CD14-positive monocyte (primary cell): ENCODE results near the gene ADAM22. TPM values are rescaled to one million over a fixed set of nuclear protein-coding genes. Genes with fewer than 3 reads are reported as not detected.

Source experiments
- DNase-seq, 3 donors: peaks; one replicate each; pipeline ENCODE4 v3.0.0-alpha.2; 2011 to 2022
- H2AFZ ChIP-seq: 2 replicates; pipeline ENCODE4 v1.6.0; 2012; ENCODE audit warnings: mild to moderate bottlenecking, low read depth, low read length, inconsistent platforms; ENCODE audit not compliant: insufficient read depth, poor library complexity, severe bottlenecking
- H3K27ac ChIP-seq, 2 donors: 1 replicate in 1 of 2; 2 replicates in 1 of 2; pipeline ENCODE4 v1.5.1; 2012 to 2013; ENCODE audit warnings: low read length in 2 of 2, control low read depth in 1 of 2, inconsistent platforms in 1 of 2, low read depth in 1 of 2, mild to moderate bottlenecking in 1 of 2
- H3K27me3 ChIP-seq, 2 donors: one replicate each; pipeline versions ENCODE4 v1.6.0 to v1.6.1; 2011 to 2013; ENCODE audit warnings: low read length in 2 of 2; ENCODE audit not compliant: control insufficient read depth in 2 of 2, insufficient read depth in 2 of 2
- H3K36me3 ChIP-seq, 2 donors: replicated peaks in 1 of 2; 1 replicate in 1 of 2; 2 replicates in 1 of 2; pipeline versions ENCODE4 v1.5.1 to v1.6.1; 2012 to 2013; ENCODE audit warnings: low read length in 2 of 2, control low read depth in 1 of 2, inconsistent platforms in 1 of 2, mild to moderate bottlenecking in 1 of 2; ENCODE audit not compliant: insufficient read depth in 2 of 2, control insufficient read depth in 1 of 2
- H3K4me1 ChIP-seq, 2 donors: 1 replicate in 1 of 2; 2 replicates in 1 of 2; pipeline versions ENCODE4 v1.5.1 to v1.6.1; 2012 to 2013; ENCODE audit warnings: low read length in 2 of 2, control low read depth in 1 of 2, inconsistent platforms in 1 of 2, mild to moderate bottlenecking in 1 of 2, moderate library complexity in 1 of 2; ENCODE audit not compliant: insufficient read depth in 2 of 2, control insufficient read depth in 1 of 2
- H3K4me2 ChIP-seq: replicated peaks from 2 replicates; pipeline ENCODE3; 2012; ENCODE audit warnings: low read length, moderate library complexity, mild to moderate bottlenecking; ENCODE audit not compliant: poor library complexity, severe bottlenecking; ENCODE audit errors: extremely low read depth
- H3K4me3 ChIP-seq, 3 experiments: fragments of 200-600 bp in 1 of 3; sonication (generic) in 1 of 3; replicated peaks in 1 of 3; 1 replicate in 2 of 3; 2 replicates in 1 of 3; pipeline ENCODE4 v1.5.1; 2011 to 2013; ENCODE audit warnings: low read length in 3 of 3, mild to moderate bottlenecking in 3 of 3, control low read depth in 2 of 3, low read depth in 2 of 3, inconsistent platforms in 1 of 3, moderate library complexity in 1 of 3
- H3K79me2 ChIP-seq: 2 replicates; pipeline ENCODE4 v1.6.0; 2012; ENCODE audit warnings: mild to moderate bottlenecking, control low read depth, inconsistent platforms, low read length, moderate library complexity; ENCODE audit not compliant: insufficient read depth
- H3K9ac ChIP-seq: 2 replicates; pipeline ENCODE4 v1.6.0; 2017; ENCODE audit warnings: low read length, mild to moderate bottlenecking; ENCODE audit not compliant: insufficient read depth, poor library complexity, severe bottlenecking
- H3K9me3 ChIP-seq, 2 donors: replicated peaks in 1 of 2; 1 replicate in 1 of 2; 2 replicates in 1 of 2; pipeline versions ENCODE4 v1.5.1 to v1.6.1; 2012 to 2013; ENCODE audit warnings: low read length in 2 of 2, control low read depth in 1 of 2; ENCODE audit not compliant: control insufficient read depth in 1 of 2, insufficient read depth in 1 of 2
- H4K20me1 ChIP-seq: 2 replicates; pipeline ENCODE4 v1.6.0; 2012; ENCODE audit warnings: mild to moderate bottlenecking, low read length, control low read depth, moderate library complexity; ENCODE audit not compliant: insufficient read depth
- H3K27ac Mint-ChIP-seq, 7 donors: one replicate each; pipeline ENCODE4 v1.8.0; 2020; ENCODE audit warnings: mild to moderate bottlenecking in 7 of 7, mixed read lengths in 7 of 7, moderate library complexity in 6 of 7, inconsistent platforms in 2 of 7
- H3K27me3 Mint-ChIP-seq, 3 donors: one replicate each; pipeline ENCODE4 v1.8.0; 2021 to 2022; ENCODE audit warnings: low read depth in 3 of 3, mild to moderate bottlenecking in 3 of 3, mixed read lengths in 3 of 3, moderate library complexity in 3 of 3, inconsistent platforms in 1 of 3
- H3K36me3 Mint-ChIP-seq, 2 donors: one replicate each; pipeline ENCODE4 v1.8.0; 2020; ENCODE audit warnings: mixed read lengths in 2 of 2, inconsistent platforms in 1 of 2, mild to moderate bottlenecking in 1 of 2
- H3K4me1 Mint-ChIP-seq: one replicate; pipeline ENCODE4 v1.8.0; 2020; ENCODE audit warnings: mild to moderate bottlenecking, mixed read lengths
- H3K4me3 Mint-ChIP-seq, 2 donors: one replicate each; pipeline ENCODE4 v1.8.0; 2020; ENCODE audit warnings: mild to moderate bottlenecking in 2 of 2, mixed read lengths in 2 of 2, moderate library complexity in 1 of 2
- H3K9me3 Mint-ChIP-seq, 7 donors: one replicate each; pipeline ENCODE4 v1.8.0; 2020 to 2022; ENCODE audit warnings: mixed read lengths in 7 of 7, mild to moderate bottlenecking in 6 of 7, moderate library complexity in 6 of 7, inconsistent platforms in 2 of 7
- WGBS: methylation state at CpG from one replicate; pipeline ENCODE4 v1.1.5; 2013; ENCODE audit warnings: missing lambda C conversion rate; ENCODE audit not compliant: insufficient coverage; 5-methylcytosine and 5-hydroxymethylcytosine counted together
- intact Hi-C, 2 donors: fragments of 100-400 bp; cut with micrococcal nuclease; formaldehyde crosslinking; loops; one replicate each; pipeline versions ENCODE4 v1.15.0 to v1.15.1; 2023
- polyA plus RNA-seq, 3 donors: library from polyadenylated mRNA; depleted of rRNA in 1 of 3; unstranded in 2 of 3; stranded (reverse) in 1 of 3; fragments of 300-500 nt in 2 of 3; fragments of >200 nt in 1 of 3; fragmentation: Illumina TruSeq in 2 of 3; gene quantifications; 1 replicate in 2 of 3; 2 replicates in 1 of 3; pipeline ENCODE4 v1.2.3, GENCODE V29; 2012 to 2021
- TF ChIP-seq, protein P1 (sequence below): fragments of 200-600 bp; IDR thresholded peaks from one replicate; pipeline ENCODE4 v1.8.0; 2022; ENCODE audit warnings: antibody characterized with exemption, mild to moderate bottlenecking

Gene ADAM22
- polyA plus RNA-seq, 3 donors, result 0.01 to 0.17 TPM; not detected in 1

- Mint-ChIP-seq H3K9me3 (peaks cover 1 to 5% (median 3%) of the 10 kb centered on the region in 7 donors), H3K4me1 (no peaks in the 10 kb centered on the region), H3K27me3 (peaks cover 0 to 4% (median 0%) of the 10 kb centered on the region in 3 donors), H3K27ac (no peak overlapping the region), H3K4me3 (no peak overlapping the region), H3K36me3 (no peaks in the 10 kb centered on the region)
- no peaks in the 10 kb centered on the region for H3K27me3 ChIP-seq
- no peak overlapping the region for H3K4me3 ChIP-seq
- H3K9ac ChIP-seq, result no peak overlapping the region
- no peak for DNase-seq
- TF ChIP-seq, protein P1, sequence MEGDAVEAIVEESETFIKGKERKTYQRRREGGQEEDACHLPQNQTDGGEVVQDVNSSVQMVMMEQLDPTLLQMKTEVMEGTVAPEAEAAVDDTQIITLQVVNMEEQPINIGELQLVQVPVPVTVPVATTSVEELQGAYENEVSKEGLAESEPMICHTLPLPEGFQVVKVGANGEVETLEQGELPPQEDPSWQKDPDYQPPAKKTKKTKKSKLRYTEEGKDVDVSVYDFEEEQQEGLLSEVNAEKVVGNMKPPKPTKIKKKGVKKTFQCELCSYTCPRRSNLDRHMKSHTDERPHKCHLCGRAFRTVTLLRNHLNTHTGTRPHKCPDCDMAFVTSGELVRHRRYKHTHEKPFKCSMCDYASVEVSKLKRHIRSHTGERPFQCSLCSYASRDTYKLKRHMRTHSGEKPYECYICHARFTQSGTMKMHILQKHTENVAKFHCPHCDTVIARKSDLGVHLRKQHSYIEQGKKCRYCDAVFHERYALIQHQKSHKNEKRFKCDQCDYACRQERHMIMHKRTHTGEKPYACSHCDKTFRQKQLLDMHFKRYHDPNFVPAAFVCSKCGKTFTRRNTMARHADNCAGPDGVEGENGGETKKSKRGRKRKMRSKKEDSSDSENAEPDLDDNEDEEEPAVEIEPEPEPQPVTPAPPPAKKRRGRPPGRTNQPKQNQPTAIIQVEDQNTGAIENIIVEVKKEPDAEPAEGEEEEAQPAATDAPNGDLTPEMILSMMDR, result no peak
- no peak overlapping the region for H3K27ac ChIP-seq
- intact Hi-C loops, result no loop called here
- no peak overlapping the region for H3K4me2 ChIP-seq
- no peaks in the 10 kb centered on the region for H4K20me1 ChIP-seq
- no peak overlapping the region for H2AFZ ChIP-seq
- H3K9me3 ChIP-seq, result no peaks in the 10 kb centered on the region
- no peaks in the 10 kb centered on the region for H3K4me1 ChIP-seq
- no peaks in the 10 kb centered on the region for H3K79me2 ChIP-seq
- no peaks in the 10 kb centered on the region for H3K36me3 ChIP-seq
Measured at GRCh38 chr7:88153378-88153777, 219.3 kb downstream of the ADAM22 start.

DNA sequence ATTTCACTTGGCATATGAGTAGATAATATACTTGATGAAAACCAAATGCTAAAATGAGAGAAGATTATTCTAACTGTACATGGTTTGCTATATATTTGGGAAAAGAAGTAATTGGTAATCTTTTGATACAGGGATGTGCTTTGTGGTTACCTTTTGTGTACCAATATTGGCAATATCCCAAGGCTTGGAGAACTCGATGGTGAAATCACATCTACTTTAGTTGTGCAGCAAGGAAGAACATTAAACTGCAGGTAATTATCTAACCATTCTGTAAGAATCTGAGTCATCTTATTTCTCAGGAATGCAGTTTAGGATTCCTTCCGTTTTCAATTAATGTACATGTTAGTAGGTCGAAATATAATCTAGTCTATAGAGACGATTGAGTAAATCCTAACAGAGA lies 221.7 kb downstream of the ADAM22 start:
- Mint-ChIP-seq H3K27me3 (peaks cover 0 to 4% (median 0%) of the 10 kb centered on the region in 3 donors), H3K4me1 (no peaks in the 10 kb centered on the region), H3K36me3 (no peaks in the 10 kb centered on the region), H3K4me3 (no peak overlapping the region), H3K9me3 (peaks cover 6 to 15% (median 9%) of the 10 kb centered on the region in 7 donors), H3K27ac (no peak overlapping the region)
- H4K20me1 ChIP-seq, result no peaks in the 10 kb centered on the region
- no peaks in the 10 kb centered on the region for H3K36me3 ChIP-seq
- intact Hi-C loops, result no loop called here
- 94% methylated on average over 3 of the region's 4 CpGs for WGBS
- no peak overlapping the region for H3K4me2 ChIP-seq
- H3K27me3 ChIP-seq, result no peaks in the 10 kb centered on the region
- no peaks in the 10 kb centered on the region for H3K4me1 ChIP-seq
- no peak overlapping the region for H2AFZ ChIP-seq
- no peak for DNase-seq
- H3K27ac ChIP-seq, result no peak overlapping the region
- no peaks in the 10 kb centered on the region for H3K79me2 ChIP-seq
- H3K9me3 ChIP-seq, result no peaks in the 10 kb centered on the region
- no peak overlapping the region for H3K9ac ChIP-seq
- TF ChIP-seq, protein P1, result no peak
- H3K4me3 ChIP-seq, result no peak overlapping the region
